SK-N-SH treated with all-trans-retinoic acid at 6 μM for 48 hours (cell line): ENCODE measurements around the gene GRK5.

Source experiments
- ATAC-seq: fragments of 200-7000 bp; cut with Tn5 transposase; 3 replicates; pipeline ENCODE4 v1.9.1; 2020; ENCODE audit warnings: mild to moderate bottlenecking, moderate library complexity
- ARNTL ChIP-seq: fragments of 450-650 bp; formaldehyde crosslinking; IDR thresholded peaks from 2 replicates; pipeline ENCODE4 v1.5.0; 2020; ENCODE audit warnings: low read depth, mild to moderate bottlenecking, moderate library complexity, borderline replicate concordance
- BACH2 ChIP-seq: fragments of 250-450 bp; sonication (Bioruptor Pico); IDR thresholded peaks from 2 replicates; pipeline ENCODE4 v1.9.0; 2021; ENCODE audit warnings: mild to moderate bottlenecking, borderline replicate concordance
- ESRRG ChIP-seq: fragments of 250-450 bp; sonication (Bioruptor Pico); IDR thresholded peaks from 2 replicates; pipeline ENCODE4 v1.6.1; 2021; ENCODE audit warnings: mild to moderate bottlenecking
- GLIS3 ChIP-seq: fragments of 250-450 bp; sonication (Bioruptor Pico); IDR thresholded peaks from 2 replicates; pipeline ENCODE4 v1.5.0; 2020; ENCODE audit warnings: mild to moderate bottlenecking, moderate library complexity
- ISL1 ChIP-seq: fragments of 250-450 bp; sonication (Bioruptor Pico); IDR thresholded peaks from 2 replicates; pipeline ENCODE4 v2.1.2; 2022; ENCODE audit warnings: mild to moderate bottlenecking, moderate library complexity
- RARB ChIP-seq: fragments of 250-450 bp; sonication (Bioruptor Pico); IDR thresholded peaks from 2 replicates; pipeline ENCODE4 v1.8.0; 2021; ENCODE audit warnings: mild to moderate bottlenecking, moderate library complexity
- SNAI2 ChIP-seq: fragments of 250-450 bp; sonication (Bioruptor Pico); IDR thresholded peaks from 2 replicates; pipeline ENCODE4 v1.5.0; 2020; ENCODE audit warnings: mild to moderate bottlenecking, moderate library complexity
- TCF4 ChIP-seq: fragments of 250-450 bp; sonication (Bioruptor Pico); IDR thresholded peaks from 2 replicates; pipeline ENCODE4 v1.8.0; 2021; ENCODE audit warnings: mild to moderate bottlenecking, moderate library complexity, borderline replicate concordance
- TOX ChIP-seq: fragments of 250-450 bp; sonication (Bioruptor Pico); IDR thresholded peaks from 2 replicates; pipeline ENCODE4 v1.8.0; 2021; ENCODE audit warnings: mild to moderate bottlenecking, moderate library complexity, borderline replicate concordance
- ZC3H10 ChIP-seq: fragments of 250-450 bp; sonication (Bioruptor Pico); IDR thresholded peaks from 2 replicates; pipeline ENCODE4 v1.5.1; 2021; ENCODE audit warnings: mild to moderate bottlenecking, moderate library complexity
- ZFP3 ChIP-seq: fragments of 250-450 bp; sonication (Bioruptor Pico); IDR thresholded peaks from 2 replicates; pipeline ENCODE4 v1.5.0; 2020; ENCODE audit warnings: mild to moderate bottlenecking, moderate library complexity
- ZFP30 ChIP-seq: fragments of 450-650 bp; formaldehyde crosslinking; IDR thresholded peaks from 2 replicates; pipeline ENCODE4 v1.5.0; 2022; ENCODE audit warnings: mild to moderate bottlenecking, moderate library complexity
- ZNF565 ChIP-seq: fragments of 450-650 bp; formaldehyde crosslinking; conservative IDR thresholded peaks from 2 replicates; pipeline ENCODE4 v1.5.0; 2020; ENCODE audit warnings: low read depth, mild to moderate bottlenecking, moderate library complexity
- ZNF70 ChIP-seq: fragments of 450-650 bp; formaldehyde crosslinking; IDR thresholded peaks from 2 replicates; pipeline ENCODE4 v1.5.0; 2020; ENCODE audit warnings: mild to moderate bottlenecking, moderate library complexity
- ZNF8 ChIP-seq: fragments of 450-650 bp; formaldehyde crosslinking; IDR thresholded peaks from 2 replicates; pipeline ENCODE4 v1.5.0; 2020; ENCODE audit warnings: mild to moderate bottlenecking, moderate library complexity
- TF ChIP-seq, protein P1 (sequence below): fragments of 250-450 bp; sonication (Bioruptor Pico); IDR thresholded peaks from 2 replicates; pipeline ENCODE4 v1.5.0; 2020; ENCODE audit warnings: mild to moderate bottlenecking, moderate library complexity
- TF ChIP-seq, protein P2 (sequence below): fragments of 250-450 bp; sonication (Bioruptor Pico); IDR thresholded peaks from 2 replicates; pipeline ENCODE4 v1.8.0; 2020; ENCODE audit warnings: mild to moderate bottlenecking, moderate library complexity, borderline replicate concordance
- TF ChIP-seq, protein P3 (sequence below): fragments of 250-450 bp; sonication (Bioruptor Pico); IDR thresholded peaks from 2 replicates; pipeline ENCODE4 v1.5.1; 2020; ENCODE audit warnings: low read depth, mild to moderate bottlenecking, moderate library complexity
- TF ChIP-seq, protein P4 (sequence below): fragments of 250-450 bp; sonication (Bioruptor Pico); IDR thresholded peaks from 2 replicates; pipeline ENCODE4 v1.5.1; 2021; ENCODE audit warnings: mild to moderate bottlenecking, moderate library complexity

The GRK5 gene

DNA sequence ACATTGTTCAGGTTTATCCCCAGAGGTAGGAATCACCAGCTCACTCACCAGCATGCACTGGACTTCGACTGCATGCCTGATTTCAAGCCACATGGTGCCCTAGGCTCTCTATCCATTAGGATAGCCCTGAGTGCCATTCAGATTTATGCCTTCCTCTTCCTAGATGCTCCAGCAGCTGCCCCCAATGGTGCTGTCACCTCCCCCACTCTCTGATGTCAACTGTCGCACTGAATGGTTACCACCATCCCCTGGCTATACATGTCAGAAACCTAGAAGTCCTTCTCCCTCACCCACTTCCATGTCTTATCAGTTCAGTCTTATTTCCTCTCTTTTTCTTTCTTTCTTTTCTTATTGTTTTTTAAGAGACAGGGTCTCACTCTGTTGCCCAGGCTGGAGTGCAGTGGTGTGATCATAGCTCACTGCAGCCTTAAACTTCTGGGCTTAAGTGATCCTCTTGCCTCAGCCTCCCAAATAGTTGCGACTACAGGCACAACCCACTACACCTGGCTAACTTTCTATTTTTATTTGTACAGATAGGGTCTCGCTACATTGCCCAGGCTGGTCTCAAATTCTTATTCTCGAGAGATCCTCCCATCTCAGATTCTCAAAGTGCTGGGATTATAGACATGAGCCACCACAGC, 44.8 kb upstream of the GRK5 start:
- no peak for ATAC-seq
- TF ChIP-seq TOX, result no peak
- TF ChIP-seq, protein P1, sequence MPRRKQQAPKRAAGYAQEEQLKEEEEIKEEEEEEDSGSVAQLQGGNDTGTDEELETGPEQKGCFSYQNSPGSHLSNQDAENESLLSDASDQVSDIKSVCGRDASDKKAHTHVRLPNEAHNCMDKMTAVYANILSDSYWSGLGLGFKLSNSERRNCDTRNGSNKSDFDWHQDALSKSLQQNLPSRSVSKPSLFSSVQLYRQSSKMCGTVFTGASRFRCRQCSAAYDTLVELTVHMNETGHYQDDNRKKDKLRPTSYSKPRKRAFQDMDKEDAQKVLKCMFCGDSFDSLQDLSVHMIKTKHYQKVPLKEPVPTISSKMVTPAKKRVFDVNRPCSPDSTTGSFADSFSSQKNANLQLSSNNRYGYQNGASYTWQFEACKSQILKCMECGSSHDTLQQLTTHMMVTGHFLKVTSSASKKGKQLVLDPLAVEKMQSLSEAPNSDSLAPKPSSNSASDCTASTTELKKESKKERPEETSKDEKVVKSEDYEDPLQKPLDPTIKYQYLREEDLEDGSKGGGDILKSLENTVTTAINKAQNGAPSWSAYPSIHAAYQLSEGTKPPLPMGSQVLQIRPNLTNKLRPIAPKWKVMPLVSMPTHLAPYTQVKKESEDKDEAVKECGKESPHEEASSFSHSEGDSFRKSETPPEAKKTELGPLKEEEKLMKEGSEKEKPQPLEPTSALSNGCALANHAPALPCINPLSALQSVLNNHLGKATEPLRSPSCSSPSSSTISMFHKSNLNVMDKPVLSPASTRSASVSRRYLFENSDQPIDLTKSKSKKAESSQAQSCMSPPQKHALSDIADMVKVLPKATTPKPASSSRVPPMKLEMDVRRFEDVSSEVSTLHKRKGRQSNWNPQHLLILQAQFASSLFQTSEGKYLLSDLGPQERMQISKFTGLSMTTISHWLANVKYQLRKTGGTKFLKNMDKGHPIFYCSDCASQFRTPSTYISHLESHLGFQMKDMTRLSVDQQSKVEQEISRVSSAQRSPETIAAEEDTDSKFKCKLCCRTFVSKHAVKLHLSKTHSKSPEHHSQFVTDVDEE, result no peak
- no peak for TF ChIP-seq ZNF70 (CRISPR knock-in tag)
- TF ChIP-seq BACH2 (CRISPR knock-in tag), result no peak
- TF ChIP-seq ZFP3 (CRISPR knock-in tag), result no peak
- TF ChIP-seq, protein P2, sequence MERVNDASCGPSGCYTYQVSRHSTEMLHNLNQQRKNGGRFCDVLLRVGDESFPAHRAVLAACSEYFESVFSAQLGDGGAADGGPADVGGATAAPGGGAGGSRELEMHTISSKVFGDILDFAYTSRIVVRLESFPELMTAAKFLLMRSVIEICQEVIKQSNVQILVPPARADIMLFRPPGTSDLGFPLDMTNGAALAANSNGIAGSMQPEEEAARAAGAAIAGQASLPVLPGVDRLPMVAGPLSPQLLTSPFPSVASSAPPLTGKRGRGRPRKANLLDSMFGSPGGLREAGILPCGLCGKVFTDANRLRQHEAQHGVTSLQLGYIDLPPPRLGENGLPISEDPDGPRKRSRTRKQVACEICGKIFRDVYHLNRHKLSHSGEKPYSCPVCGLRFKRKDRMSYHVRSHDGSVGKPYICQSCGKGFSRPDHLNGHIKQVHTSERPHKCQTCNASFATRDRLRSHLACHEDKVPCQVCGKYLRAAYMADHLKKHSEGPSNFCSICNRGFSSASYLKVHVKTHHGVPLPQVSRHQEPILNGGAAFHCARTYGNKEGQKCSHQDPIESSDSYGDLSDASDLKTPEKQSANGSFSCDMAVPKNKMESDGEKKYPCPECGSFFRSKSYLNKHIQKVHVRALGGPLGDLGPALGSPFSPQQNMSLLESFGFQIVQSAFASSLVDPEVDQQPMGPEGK (CRISPR knock-in tag), result no peak
- TF ChIP-seq TCF4 (CRISPR knock-in tag), result no peak
- TF ChIP-seq SNAI2 (CRISPR knock-in tag), result no peak
- no peak for TF ChIP-seq GLIS3 (CRISPR knock-in tag)
- no peak for TF ChIP-seq ZFP30
- no peak for TF ChIP-seq ZC3H10 (CRISPR knock-in tag)
- TF ChIP-seq ZNF8 (CRISPR knock-in tag), result no peak
- TF ChIP-seq, protein P3, sequence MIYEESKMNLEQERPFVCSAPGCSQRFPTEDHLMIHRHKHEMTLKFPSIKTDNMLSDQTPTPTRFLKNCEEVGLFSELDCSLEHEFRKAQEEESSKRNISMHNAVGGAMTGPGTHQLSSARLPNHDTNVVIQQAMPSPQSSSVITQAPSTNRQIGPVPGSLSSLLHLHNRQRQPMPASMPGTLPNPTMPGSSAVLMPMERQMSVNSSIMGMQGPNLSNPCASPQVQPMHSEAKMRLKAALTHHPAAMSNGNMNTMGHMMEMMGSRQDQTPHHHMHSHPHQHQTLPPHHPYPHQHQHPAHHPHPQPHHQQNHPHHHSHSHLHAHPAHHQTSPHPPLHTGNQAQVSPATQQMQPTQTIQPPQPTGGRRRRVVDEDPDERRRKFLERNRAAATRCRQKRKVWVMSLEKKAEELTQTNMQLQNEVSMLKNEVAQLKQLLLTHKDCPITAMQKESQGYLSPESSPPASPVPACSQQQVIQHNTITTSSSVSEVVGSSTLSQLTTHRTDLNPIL, result no peak
- no peak for TF ChIP-seq RARB (CRISPR knock-in tag)
- no peak for TF ChIP-seq ZNF565 (CRISPR knock-in tag)
- TF ChIP-seq ARNTL (CRISPR knock-in tag), result no peak

DNA sequence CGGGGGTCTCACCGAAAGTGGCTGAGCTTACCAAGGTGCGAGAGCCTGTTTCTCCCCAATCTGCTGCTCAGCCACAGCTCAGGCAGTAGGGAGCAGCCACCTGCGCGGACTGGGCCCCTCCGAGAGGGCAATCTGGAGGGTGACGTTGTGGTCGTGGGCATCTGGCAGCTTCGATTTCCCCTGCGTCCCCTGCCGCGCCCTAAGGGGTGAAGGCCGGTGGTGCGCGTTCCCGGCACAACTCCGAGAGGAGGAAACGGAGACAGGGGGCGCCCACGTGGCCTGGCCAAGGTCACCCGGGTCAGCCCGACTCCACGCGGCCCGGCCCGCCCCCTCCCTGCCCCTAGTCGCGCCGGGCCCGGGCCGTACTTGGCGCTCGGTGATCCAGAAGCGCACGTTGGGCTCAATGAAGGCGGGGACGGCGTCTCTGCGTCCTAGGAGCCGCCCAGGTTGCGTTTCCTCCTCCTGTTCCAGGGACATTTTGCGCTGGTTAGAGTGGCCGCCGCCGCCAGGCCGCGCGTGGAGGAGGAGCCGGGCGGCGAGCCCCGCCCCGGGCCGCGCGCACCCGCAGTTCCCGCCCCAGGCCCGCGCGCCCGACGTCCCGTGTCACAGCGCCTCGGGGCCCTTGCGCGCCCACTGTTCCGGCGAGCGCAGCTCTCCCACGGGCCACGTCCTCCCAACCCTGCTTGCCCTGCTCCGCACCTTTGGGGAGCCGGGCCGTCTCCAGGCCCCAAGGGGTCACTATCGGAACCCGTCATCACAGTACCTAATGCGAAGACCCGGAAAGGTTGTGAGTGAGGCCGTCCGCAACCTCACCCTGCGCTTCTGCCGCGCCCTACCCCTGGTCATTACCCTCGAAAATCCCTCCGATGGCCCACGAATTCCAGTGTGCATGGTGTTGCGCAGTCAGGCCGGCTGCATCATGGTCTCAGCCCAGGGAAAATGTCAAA, 41.9 kb upstream of the GRK5 start, which contains the start of gene SFXN4:
SFXN4 (minus strand) TSS at position 544 of the 947 bp plus-strand sequence; CDS start at position 477, 67 bp downstream.
- TF ChIP-seq ESRRG (CRISPR knock-in tag) (peak; percentile 77; the same call in 1 of the 2 replicates), ARNTL (CRISPR knock-in tag) (no peak), ZNF70 (CRISPR knock-in tag) (no peak)
- peak; percentile 94 for ATAC-seq

DNA sequence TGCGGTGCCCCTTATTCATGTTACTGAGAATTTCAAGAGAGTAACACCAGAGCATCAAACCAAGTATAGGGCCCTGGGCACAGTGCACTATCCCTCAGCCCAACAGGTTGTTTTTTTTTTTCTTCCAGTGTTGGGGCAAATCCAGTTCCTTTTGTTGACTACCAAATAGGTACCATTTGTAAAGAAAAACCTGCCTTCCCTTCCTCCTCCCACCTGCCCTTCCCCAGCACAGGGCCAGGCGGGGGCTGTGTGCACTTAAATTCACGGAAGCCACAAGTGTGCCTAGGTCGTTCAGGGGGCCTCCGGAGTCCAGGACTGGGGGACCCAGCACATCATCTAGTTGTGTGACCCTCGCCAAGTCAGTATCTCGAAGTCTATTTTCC, 41.3 kb upstream of the GRK5 start:
- ATAC-seq, result peak; percentile 47; the same call in 2 of the 3 replicates
- TF ChIP-seq ISL1 (CRISPR knock-in tag) (no peak), ZFP30 (no peak)
- TF ChIP-seq, protein P4, sequence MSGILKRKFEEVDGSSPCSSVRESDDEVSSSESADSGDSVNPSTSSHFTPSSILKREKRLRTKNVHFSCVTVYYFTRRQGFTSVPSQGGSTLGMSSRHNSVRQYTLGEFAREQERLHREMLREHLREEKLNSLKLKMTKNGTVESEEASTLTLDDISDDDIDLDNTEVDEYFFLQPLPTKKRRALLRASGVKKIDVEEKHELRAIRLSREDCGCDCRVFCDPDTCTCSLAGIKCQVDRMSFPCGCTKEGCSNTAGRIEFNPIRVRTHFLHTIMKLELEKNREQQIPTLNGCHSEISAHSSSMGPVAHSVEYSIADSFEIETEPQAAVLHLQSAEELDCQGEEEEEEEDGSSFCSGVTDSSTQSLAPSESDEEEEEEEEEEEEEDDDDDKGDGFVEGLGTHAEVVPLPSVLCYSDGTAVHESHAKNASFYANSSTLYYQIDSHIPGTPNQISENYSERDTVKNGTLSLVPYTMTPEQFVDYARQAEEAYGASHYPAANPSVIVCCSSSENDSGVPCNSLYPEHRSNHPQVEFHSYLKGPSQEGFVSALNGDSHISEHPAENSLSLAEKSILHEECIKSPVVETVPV, result no peak
- TF ChIP-seq, protein P3, result no peak
